Erythroblast (primary cell): ENCODE data around the gene KRTAP19-2.

Experiments
- GATA1 ChIP-seq: IDR thresholded peaks from 2 replicates; pipeline ENCODE4 v1.6.1; 2011; ENCODE audit warnings: low read depth, mild to moderate bottlenecking, control low read depth, low read length, moderate library complexity
- POLR2A ChIP-seq: IDR thresholded peaks from 2 replicates; pipeline ENCODE4 v1.6.1; 2011; ENCODE audit warnings: mild to moderate bottlenecking, low read length

GRCh38 chr21:30443226-30443625 lies 44.0 kb downstream of the KRTAP19-2 start:
- TF ChIP-seq POLR2A (no peak), GATA1 (no peak)
